ENCODE measurements around the gene DDX43. TPM values are rescaled to one million over a fixed set of nuclear protein-coding genes. Genes with fewer than 3 reads are reported as not detected.

Gene DDX43
- total RNA-seq: 0.81 and 1.1 TPM in 2 replicates

GRCh38 chr6:73394577-73395354 is at the start of gene DDX43:
DDX43 (plus strand) TSS chr6:73394828; CDS start chr6:73394906, 78 bp downstream.

GRCh38 chr6:73353636-73354593 is 40.7 kb upstream of the DDX43 start, which contains the start of gene DPPA5:
DPPA5 (minus strand) TSS chr6:73354276; CDS start chr6:73354225, 51 bp downstream.

GRCh38 chr6:73362358-73362757 is 32.3 kb upstream of the DDX43 start, which contains the start of gene KHDC3L:
KHDC3L (plus strand) TSS chr6:73362658; CDS start chr6:73362730, 72 bp downstream.

GRCh38 chr6:73369563-73369962 is 25.1 kb upstream of the DDX43 start, which contains the start of gene OOEP:
OOEP (minus strand) TSS chr6:73369897; CDS start chr6:73369792, 105 bp downstream.

GRCh38 chr6:73452107-73452461 is 57.5 kb downstream of the DDX43 start, which contains the start of gene CGAS:
CGAS (minus strand) TSS chr6:73452297; CDS start chr6:73452181, 116 bp downstream.

GRCh38 chr6:73461537-73462350 is 67.1 kb downstream of the DDX43 start, which contains the start of gene MTO1:
MTO1 (plus strand) TSS chr6:73461737; CDS start chr6:73461855, 118 bp downstream.

Other genes with a start within 250 kb of the DDX43 start
- gene KHDC1L, start 169.3 kb upstream of the DDX43 start, total RNA-seq: not detected in 2 replicates
- gene KHDC1, start 131.6 kb upstream of the DDX43 start, total RNA-seq: 1.4 and 2.1 TPM in 2 replicates
- gene DPPA5, start 40.6 kb upstream of the DDX43 start, total RNA-seq: not detected in 2 replicates
- gene KHDC3L, start 32.2 kb upstream of the DDX43 start, total RNA-seq: not detected in 2 replicates
- gene OOEP, start 24.9 kb upstream of the DDX43 start, total RNA-seq: not detected in 2 replicates
- 6.0 and 6.3 TPM in 2 replicates for gene CGAS, start 57.5 kb downstream of the DDX43 start, total RNA-seq
- 17.3 and 28.8 TPM in 2 replicates for gene MTO1, start 66.9 kb downstream of the DDX43 start, total RNA-seq
- 15,190 and 16,784 TPM in 2 replicates for gene EEF1A1, start 126.2 kb downstream of the DDX43 start, total RNA-seq